Vagina (tissue), 2 donors: ENCODE results near the gene PRKCE. TPM values are rescaled to one million over a fixed set of nuclear protein-coding genes. Genes with fewer than 3 reads are reported as not detected.

ENCODE experiments used
- DNase-seq, 2 donors: peaks; one replicate each; pipeline ENCODE4 v3.0.0-alpha.2; 2017; ENCODE audit errors: extremely low spot score in 2 of 2
- H3K27ac ChIP-seq: fragments of 200-600 bp; sonication (generic); one replicate; pipeline ENCODE4 v1.5.1; 2019
- H3K27me3 ChIP-seq: fragments of 200-600 bp; sonication (generic); one replicate; pipeline ENCODE4 v1.5.1; 2019
- H3K36me3 ChIP-seq, 2 donors: fragments of 200-600 bp; sonication (generic); one replicate each; pipeline ENCODE4 v1.5.1; 2017 to 2019
- H3K4me1 ChIP-seq: fragments of 200-600 bp; sonication (generic); one replicate; pipeline ENCODE4 v1.5.1; 2019
- H3K4me3 ChIP-seq, 2 donors: fragments of 200-600 bp; sonication (generic); 1 replicate in 1 of 2; 2 replicates in 1 of 2; pipeline ENCODE4 v1.5.1; 2016 to 2019
- H3K9me3 ChIP-seq: fragments of 200-600 bp; sonication (generic); one replicate; pipeline ENCODE4 v1.5.1; 2019
- POLR2A ChIP-seq, 2 donors: fragments of 450-650 bp; IDR thresholded peaks; one replicate each; pipeline ENCODE4 v1.6.1; 2017; ENCODE audit warnings: antibody characterized with exemption in 2 of 2, mild to moderate bottlenecking in 2 of 2, moderate library complexity in 2 of 2
- POLR2AphosphoS5 ChIP-seq, 2 donors: sonication (generic); formaldehyde crosslinking; IDR thresholded peaks; one replicate each; pipeline ENCODE4 v1.9.0; 2017; ENCODE audit warnings: antibody characterized with exemption in 2 of 2, mild to moderate bottlenecking in 2 of 2, low read depth in 1 of 2; ENCODE audit not compliant: insufficient read depth in 1 of 2
- intact Hi-C: fragments of 100-400 bp; cut with DNase I; formaldehyde crosslinking; loops from one replicate; pipeline ENCODE4 v1.15.1; 2023
- total RNA-seq: library from RNA; depleted of rRNA; stranded (reverse); fragments of >200 nt; gene quantifications from one replicate; pipeline ENCODE4 v1.2.3, GENCODE V29; 2016
- TF ChIP-seq, protein P1 (sequence below), 3 experiments: fragments of 450-650 bp in 2 of 3; fragments of 200-600 bp in 1 of 3; sonication (generic) in 1 of 3; IDR thresholded peaks; one replicate each; pipeline ENCODE4 v1.5.1; 2017 to 2019; ENCODE audit warnings: antibody characterized with exemption in 3 of 3, mild to moderate bottlenecking in 2 of 3, moderate library complexity in 2 of 3

The PRKCE gene
- total RNA-seq, 1 donor from 2014 or later = 11.8 TPM

DNA sequence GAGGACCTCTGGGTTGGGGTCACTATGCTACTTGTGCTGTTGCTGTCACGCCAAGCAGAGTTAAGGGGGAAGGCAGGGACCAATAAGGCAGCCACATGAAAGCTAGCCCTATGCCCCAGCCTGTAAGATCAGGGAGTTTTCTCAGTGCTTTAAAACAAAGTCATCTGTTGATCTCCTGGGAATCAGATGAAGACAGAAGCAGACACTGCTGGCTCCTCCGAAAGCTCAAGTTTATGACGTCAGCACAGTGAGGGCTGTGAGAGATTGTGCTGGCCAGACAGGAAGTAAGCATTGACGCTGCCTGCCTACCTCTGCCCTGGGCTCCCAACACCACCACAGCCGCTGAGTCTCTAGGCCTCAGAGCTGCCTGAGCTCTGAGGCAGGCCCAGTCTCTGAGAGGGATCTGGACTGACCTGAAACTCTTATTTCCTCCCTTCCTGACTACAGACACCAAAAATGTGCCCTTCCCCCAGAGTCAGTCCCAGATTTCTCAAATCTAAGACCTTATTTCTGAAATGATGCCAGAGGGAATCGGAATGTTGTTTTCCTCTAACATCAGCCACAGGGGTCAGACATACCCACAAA, 527.7 kb downstream of the PRKCE start:
- intact Hi-C loops = no loop called here
- no peaks in the 10 kb centered on the region for H3K36me3 ChIP-seq

DNA sequence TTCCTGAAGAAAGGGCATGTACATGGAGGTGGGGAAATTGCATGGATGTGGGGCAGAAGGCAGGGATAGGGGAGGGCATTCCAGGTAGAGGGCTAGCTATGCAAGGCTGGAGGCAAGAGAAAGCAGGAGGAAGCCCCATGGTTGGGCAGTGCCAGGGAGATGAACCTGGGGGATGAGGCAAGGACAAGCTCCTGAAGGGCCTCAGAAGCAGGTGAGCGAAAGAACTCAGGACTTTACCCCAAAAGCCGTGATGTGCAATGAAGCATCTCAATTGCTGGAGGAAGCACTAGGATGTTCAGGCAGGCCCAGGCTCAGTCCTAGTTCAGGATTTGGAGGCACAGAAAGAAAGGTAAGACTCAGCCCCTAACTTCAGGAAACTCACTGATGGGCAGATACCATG, 528.7 kb downstream of the PRKCE start:
- H3K4me3 ChIP-seq = no peak overlapping the region
- DNase-seq = no peak
- no peak for TF ChIP-seq POLR2AphosphoS5 (IDR thresholded peaks at IDR 0.05; ENCODE audit: insufficient read depth in 1 of 2, low read depth in 1 of 2)
- TF ChIP-seq, protein P1, sequence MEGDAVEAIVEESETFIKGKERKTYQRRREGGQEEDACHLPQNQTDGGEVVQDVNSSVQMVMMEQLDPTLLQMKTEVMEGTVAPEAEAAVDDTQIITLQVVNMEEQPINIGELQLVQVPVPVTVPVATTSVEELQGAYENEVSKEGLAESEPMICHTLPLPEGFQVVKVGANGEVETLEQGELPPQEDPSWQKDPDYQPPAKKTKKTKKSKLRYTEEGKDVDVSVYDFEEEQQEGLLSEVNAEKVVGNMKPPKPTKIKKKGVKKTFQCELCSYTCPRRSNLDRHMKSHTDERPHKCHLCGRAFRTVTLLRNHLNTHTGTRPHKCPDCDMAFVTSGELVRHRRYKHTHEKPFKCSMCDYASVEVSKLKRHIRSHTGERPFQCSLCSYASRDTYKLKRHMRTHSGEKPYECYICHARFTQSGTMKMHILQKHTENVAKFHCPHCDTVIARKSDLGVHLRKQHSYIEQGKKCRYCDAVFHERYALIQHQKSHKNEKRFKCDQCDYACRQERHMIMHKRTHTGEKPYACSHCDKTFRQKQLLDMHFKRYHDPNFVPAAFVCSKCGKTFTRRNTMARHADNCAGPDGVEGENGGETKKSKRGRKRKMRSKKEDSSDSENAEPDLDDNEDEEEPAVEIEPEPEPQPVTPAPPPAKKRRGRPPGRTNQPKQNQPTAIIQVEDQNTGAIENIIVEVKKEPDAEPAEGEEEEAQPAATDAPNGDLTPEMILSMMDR (IDR thresholded peaks at IDR 0.05) = no peak
- no peaks in the 10 kb centered on the region for H3K9me3 ChIP-seq
- no peaks in the 10 kb centered on the region for H3K27me3 ChIP-seq
- no peaks in the 10 kb centered on the region for H3K36me3 ChIP-seq
- intact Hi-C loops = no loop called here
- no peak overlapping the region for H3K27ac ChIP-seq
- peaks cover 13% of the 10 kb centered on the region for H3K4me1 ChIP-seq

More for the DNA sequence above, 527.7 kb downstream of the PRKCE start:
- TF ChIP-seq, protein P1 (IDR thresholded peaks at IDR 0.05) = no peak
- TF ChIP-seq POLR2A (IDR thresholded peaks at IDR 0.05) = no peak
- TF ChIP-seq POLR2AphosphoS5 (IDR thresholded peaks at IDR 0.05; ENCODE audit: insufficient read depth in 1 of 2, low read depth in 1 of 2) = peak; percentile 50 to 55
- Histone ChIP-seq H3K27me3 (no peaks in the 10 kb centered on the region), H3K27ac (peak overlapping the region; percentile 74), H3K4me1 (peaks cover 13% of the 10 kb centered on the region), H3K4me3 (no peak overlapping the region), H3K9me3 (no peaks in the 10 kb centered on the region)
- DNase-seq = no peak

DNA sequence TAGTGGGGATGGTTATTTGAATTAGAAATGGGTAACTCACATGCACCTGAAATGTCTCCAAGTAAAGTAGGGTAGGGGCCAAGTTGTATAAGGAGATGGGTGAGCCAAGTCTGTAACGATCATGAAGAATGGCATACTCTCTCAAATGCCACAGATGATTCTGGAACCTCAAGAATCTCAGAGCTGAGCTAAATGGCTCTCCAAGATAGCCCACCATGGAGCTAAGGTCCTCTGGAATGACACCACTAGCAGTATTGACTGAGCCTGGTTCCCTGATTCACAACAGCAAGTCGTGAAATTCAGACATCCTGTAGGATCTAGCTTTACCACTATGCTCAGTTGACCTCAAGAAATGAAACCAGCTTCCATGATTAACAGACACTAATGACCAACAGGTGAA, 529.8 kb downstream of the PRKCE start:
- DNase-seq = no peak
- TF ChIP-seq, protein P1 (IDR thresholded peaks at IDR 0.05) = no peak
- TF ChIP-seq POLR2AphosphoS5 (IDR thresholded peaks at IDR 0.05; ENCODE audit: insufficient read depth in 1 of 2, low read depth in 1 of 2) (no peak), POLR2A (IDR thresholded peaks at IDR 0.05) (no peak)
- intact Hi-C loops = no loop called here

DNA sequence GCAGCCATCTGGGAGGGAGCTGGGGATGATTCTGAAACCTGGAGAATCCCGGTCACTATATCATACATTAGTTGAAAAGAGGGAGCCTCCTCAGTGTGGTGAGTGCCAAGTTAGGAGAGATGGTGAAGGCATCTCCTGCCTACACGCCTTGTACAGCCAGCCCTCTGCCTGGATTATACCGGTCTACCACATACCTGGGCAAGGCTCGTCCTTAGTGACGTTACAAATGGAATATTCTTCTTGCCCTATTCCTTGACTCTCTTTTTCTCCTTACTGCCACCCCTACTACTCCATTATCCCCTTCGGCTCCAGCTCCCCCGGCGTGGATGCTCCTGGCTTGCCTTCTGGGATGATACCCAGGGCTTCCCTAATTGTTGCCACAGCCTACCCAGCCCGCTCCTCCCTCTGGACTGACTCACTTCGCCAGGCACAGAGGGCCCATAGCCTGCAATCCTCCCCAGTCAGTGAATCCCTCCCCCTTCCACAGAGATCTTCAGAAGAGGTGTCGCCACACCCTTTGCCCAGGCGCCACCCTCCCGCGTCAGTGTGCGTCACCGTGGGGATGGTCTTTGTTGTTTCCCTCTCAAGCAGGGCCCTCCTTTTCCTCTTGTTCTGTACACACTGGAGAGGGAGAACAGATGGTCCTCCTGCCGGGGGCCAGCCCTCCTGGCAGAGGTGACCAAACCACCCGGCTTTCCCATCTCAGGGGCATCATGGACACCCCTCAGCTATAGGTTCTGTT, 530.5 kb downstream of the PRKCE start:
- Histone ChIP-seq H3K4me1 (peaks cover 18% of the 10 kb centered on the region), H3K9me3 (no peaks in the 10 kb centered on the region), H3K4me3 (no peak overlapping the region), H3K36me3 (no peaks in the 10 kb centered on the region), H3K27me3 (no peaks in the 10 kb centered on the region), H3K27ac (no peak overlapping the region)
- DNase-seq = no peak
- intact Hi-C loops = no loop called here
- TF ChIP-seq, protein P1 (IDR thresholded peaks at IDR 0.05) = no peak
- TF ChIP-seq POLR2A (IDR thresholded peaks at IDR 0.05) (no peak), POLR2AphosphoS5 (IDR thresholded peaks at IDR 0.05; ENCODE audit: insufficient read depth in 1 of 2, low read depth in 1 of 2) (no peak)

More for the DNA sequence above, 529.8 kb downstream of the PRKCE start:
- Histone ChIP-seq H3K4me3 (no peak overlapping the region), H3K4me1 (peaks cover 13% of the 10 kb centered on the region), H3K27me3 (no peaks in the 10 kb centered on the region), H3K36me3 (no peaks in the 10 kb centered on the region), H3K27ac (no peak overlapping the region), H3K9me3 (no peaks in the 10 kb centered on the region)

DNA sequence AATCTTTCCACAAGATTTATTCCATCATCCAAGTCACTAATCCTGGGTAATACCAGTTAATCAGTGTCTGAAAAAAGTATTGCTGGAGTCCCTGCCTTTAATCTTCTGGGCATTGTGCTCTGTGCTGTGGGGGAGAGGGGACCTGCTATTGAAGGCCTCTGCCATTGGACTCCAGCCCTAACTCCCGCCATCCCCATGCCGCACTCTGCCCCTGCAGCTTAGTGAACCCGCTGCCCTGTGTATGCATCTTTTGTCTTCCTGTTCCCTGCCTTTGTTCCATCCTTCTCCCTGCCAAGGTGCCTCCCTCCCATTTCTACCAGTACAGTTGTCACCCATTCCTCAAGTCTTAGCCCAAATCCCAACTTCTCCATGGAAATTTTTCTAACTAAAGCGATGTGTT, 532.0 kb downstream of the PRKCE start:
- intact Hi-C loops = no loop called here
- H3K27ac ChIP-seq = no peak overlapping the region
- TF ChIP-seq POLR2A (IDR thresholded peaks at IDR 0.05) = no peak
- H3K27me3 ChIP-seq = no peaks in the 10 kb centered on the region
- DNase-seq = no peak
- H3K9me3 ChIP-seq = no peaks in the 10 kb centered on the region
- no peak overlapping the region for H3K4me3 ChIP-seq
- no peaks in the 10 kb centered on the region for H3K36me3 ChIP-seq
- peaks cover 33% of the 10 kb centered on the region for H3K4me1 ChIP-seq
